AG09309 (cell line): ENCODE results near the gene CHST1.
A peak's percentile ranks its signal among the peaks of the same experiment; 100 is the strongest.

ENCODE experiments used
- DNase-seq: peaks from one replicate; pipeline ENCODE4 v3.0.0-alpha.2; 2010; ENCODE audit warnings: low read depth
- H3K4me3 ChIP-seq: 2 replicates; pipeline ENCODE4 v1.5.1; 2011; ENCODE audit warnings: mild to moderate bottlenecking, low read depth, low read length, moderate library complexity; ENCODE audit not compliant: control insufficient read depth
- TF ChIP-seq, protein P1 (sequence below): IDR thresholded peaks from 2 replicates; pipeline ENCODE4 v1.5.1; 2011; ENCODE audit warnings: mild to moderate bottlenecking, low read depth, low read length, inconsistent platforms; ENCODE audit not compliant: insufficient read depth, control insufficient read depth; ENCODE audit errors: missing control alignments

The CHST1 gene

DNA sequence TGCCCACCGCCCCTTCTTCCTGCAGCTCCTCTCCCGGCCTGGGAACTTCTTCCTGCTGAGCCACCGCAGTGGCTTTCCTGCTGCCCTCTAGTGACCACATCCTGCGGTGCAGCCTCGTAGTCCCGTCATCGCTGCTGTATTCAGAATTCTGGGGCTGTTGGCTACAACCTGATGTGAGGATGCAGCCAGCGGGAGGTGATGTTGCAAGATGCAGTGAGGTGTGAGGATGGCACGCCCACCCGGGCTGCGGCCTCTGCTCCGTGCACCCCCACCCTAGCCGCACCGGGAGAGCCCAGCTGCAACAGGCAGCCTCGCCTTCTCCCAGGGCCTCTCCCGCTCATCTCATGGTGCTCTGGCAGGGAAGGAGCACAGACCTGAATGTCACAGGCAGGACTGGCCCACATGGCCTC is 10.1 kb downstream of the CHST1 start:
- TF ChIP-seq, protein P1, sequence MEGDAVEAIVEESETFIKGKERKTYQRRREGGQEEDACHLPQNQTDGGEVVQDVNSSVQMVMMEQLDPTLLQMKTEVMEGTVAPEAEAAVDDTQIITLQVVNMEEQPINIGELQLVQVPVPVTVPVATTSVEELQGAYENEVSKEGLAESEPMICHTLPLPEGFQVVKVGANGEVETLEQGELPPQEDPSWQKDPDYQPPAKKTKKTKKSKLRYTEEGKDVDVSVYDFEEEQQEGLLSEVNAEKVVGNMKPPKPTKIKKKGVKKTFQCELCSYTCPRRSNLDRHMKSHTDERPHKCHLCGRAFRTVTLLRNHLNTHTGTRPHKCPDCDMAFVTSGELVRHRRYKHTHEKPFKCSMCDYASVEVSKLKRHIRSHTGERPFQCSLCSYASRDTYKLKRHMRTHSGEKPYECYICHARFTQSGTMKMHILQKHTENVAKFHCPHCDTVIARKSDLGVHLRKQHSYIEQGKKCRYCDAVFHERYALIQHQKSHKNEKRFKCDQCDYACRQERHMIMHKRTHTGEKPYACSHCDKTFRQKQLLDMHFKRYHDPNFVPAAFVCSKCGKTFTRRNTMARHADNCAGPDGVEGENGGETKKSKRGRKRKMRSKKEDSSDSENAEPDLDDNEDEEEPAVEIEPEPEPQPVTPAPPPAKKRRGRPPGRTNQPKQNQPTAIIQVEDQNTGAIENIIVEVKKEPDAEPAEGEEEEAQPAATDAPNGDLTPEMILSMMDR, result peak; percentile 98

DNA sequence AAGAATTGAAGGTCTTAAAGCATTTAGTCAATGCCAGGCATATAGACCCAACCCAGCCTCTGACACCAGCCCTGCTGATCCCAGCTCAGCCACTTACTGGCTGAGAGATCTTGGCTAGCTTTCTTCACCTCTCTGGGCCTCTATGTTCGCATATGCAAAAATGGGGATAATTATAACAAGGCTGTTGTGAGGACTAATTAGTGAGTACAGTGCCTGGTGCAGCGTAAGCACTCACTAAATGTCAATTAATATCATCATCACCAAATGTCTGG is 10.5 kb downstream of the CHST1 start:
- TF ChIP-seq, protein P1, result no peak
- no peak for DNase-seq

More for the DNA sequence above, 10.1 kb downstream of the CHST1 start:
- no peak overlapping the region for H3K4me3 ChIP-seq
- peak; percentile 8 for DNase-seq

DNA sequence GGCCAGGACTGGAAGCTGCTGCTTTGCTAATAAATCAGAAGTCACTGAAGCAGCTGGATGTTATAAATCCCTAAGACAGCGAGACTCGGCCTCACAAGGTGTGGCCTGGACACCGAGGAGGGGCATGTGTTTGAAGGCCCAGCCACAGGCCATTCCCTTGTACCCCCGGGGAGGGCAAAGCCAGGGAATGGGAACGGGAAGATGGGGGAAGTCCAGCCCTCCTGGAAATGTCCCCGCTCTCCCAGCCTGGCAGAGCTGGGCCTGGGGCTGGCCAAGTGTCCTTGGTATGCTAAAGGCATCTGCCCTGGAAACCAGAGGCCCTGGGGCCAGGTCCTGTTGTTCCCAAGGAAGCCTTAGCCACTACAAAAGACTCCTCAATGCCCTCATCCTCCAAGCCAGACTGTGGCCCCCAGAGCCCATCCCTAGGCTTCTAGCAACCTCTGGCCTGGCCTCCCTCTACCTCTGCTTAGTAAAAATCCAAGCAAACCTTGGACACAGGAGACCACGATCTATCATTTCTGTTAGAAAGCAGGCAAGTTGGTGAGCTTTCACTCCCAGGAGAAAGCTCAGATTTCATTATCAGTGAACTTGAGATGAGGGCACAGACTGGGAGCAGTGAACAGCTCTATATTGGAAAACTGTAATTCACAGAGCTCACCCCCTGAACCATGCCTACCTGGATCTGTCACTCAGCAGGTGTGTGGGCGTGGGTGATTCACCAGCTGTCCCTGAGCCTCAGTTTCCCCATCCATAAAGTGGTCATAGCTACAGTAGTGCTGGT is 11.0 kb downstream of the CHST1 start:
- no peak overlapping the region for H3K4me3 ChIP-seq
- TF ChIP-seq, protein P1, result no peak
- no peak for DNase-seq

More for the DNA sequence above, 10.5 kb downstream of the CHST1 start:
- H3K4me3 ChIP-seq, result no peak overlapping the region

GRCh38 chr11:45653277-45653676 is 12.1 kb downstream of the CHST1 start:
- no peak for DNase-seq
- H3K4me3 ChIP-seq, result no peak overlapping the region
- TF ChIP-seq, protein P1, result no peak

GRCh38 chr11:45652781-45653180 is 12.6 kb downstream of the CHST1 start:
- H3K4me3 ChIP-seq, result no peak overlapping the region
- DNase-seq, result peak; percentile 35
- TF ChIP-seq, protein P1, result no peak

DNA sequence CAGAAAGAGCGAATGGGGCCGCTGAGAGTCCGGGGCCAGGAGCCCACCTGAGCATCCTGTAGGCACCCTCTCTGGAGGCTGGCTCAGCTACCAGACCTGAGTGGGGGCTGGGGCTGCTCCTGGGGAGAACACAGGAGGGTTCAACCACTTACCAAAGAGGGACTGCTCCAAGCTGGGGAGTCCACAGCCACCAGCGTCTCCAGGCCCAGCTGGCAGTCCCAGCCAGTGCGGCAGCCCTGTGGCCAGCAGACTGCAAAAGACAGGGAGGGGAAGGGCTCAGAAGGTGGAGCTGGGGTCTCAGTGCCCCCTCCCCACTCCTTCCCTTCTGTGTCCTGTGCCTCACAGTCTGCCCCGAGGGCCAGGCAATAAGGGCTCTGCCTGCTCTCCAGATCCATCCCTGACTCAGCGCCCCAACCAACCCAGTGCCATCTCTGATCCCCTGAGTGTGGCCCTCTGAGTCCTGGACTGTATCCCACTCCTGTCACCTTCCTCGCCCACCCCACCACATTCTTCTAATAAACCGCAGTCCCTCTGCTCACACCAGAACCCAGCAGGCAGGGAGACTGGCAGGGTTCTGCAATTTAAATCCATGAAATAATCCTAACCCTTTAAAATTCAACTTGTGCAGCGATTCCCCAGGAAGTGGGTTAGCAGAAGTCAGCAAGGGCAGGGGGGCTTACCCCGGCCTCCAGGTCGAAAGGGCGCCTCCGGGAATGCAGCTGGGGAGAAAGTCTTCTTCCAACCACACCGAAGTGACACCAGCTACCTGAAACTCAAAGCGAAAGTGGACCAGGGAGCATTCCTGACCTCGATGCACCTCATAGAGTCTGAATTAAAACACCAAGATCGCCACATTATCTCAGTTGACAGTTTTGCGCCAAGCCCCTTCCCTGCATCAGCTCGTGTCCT is 13.3 kb downstream of the CHST1 start:
- no peak for DNase-seq
- TF ChIP-seq, protein P1, result no peak
- no peak overlapping the region for H3K4me3 ChIP-seq
